ENCODE results near the gene TACC2. TPM values are rescaled to one million over a fixed set of nuclear protein-coding genes. Genes with fewer than 3 reads are reported as not detected.
A peak's percentile ranks its signal among the peaks of the same experiment; 100 is the strongest.

Gene TACC2
- total and polyA plus RNA-seq, 5 donors from 2014 or later, result not detected

GRCh38 chr10:122246830-122247520, 258.0 kb downstream of the TACC2 start:
- Mint-ChIP-seq H3K36me3 (no peaks in the 10 kb centered on the region), H3K4me1 (no peaks in the 10 kb centered on the region), H3K27me3 (no peaks in the 10 kb centered on the region), H3K9me3 (peaks cover 0 to 1% (median 0%) of the 10 kb centered on the region in 7 donors), H3K4me3 (no peak overlapping the region), H3K27ac (peak overlapping the region in 1 of 3 donors; percentile 45)
- Histone ChIP-seq H3K4me3 (ENCODE audit: low read depth, low read length) (no peak overlapping the region), H3K4me1 (ENCODE audit: control insufficient read depth, insufficient read depth, low read length, poor library complexity, severe bottlenecking) (no peaks in the 10 kb centered on the region), H3K36me3 (ENCODE audit: control insufficient read depth, insufficient read depth, low read length) (no peaks in the 10 kb centered on the region), H3K27ac (ENCODE audit: insufficient read depth, low read length, poor library complexity, severe bottlenecking) (no peak overlapping the region), H3K9me3 (ENCODE audit: control insufficient read depth in 2 of 2, low read length in 2 of 2) (no peaks in the 10 kb centered on the region), H3K27me3 (ENCODE audit: control insufficient read depth, insufficient read depth, low read length) (no peaks in the 10 kb centered on the region)
- DNase-seq, result no peak
- peak in 1 of 2 donors; percentile 5 for ATAC-seq (ENCODE audit: low read depth in 2 of 2)

GRCh38 chr10:122248356-122249302, 259.7 kb downstream of the TACC2 start:
- Mint-ChIP-seq H3K36me3 (no peaks in the 10 kb centered on the region), H3K4me1 (no peaks in the 10 kb centered on the region), H3K27me3 (peaks cover 3% of the 10 kb centered on the region), H3K27ac (no peak overlapping the region), H3K4me3 (no peak overlapping the region), H3K9me3 (peaks cover 0 to 1% (median 0%) of the 10 kb centered on the region in 7 donors)
- no peak for ATAC-seq (ENCODE audit: low read depth in 2 of 2)
- no peaks in the 10 kb centered on the region for H3K27me3 ChIP-seq (ENCODE audit: control insufficient read depth, insufficient read depth, low read length)
- no peaks in the 10 kb centered on the region for H3K4me1 ChIP-seq (ENCODE audit: control insufficient read depth, insufficient read depth, low read length, poor library complexity, severe bottlenecking)
- no peak overlapping the region for H3K27ac ChIP-seq (ENCODE audit: insufficient read depth, low read length, poor library complexity, severe bottlenecking)
- no peak for DNase-seq
- no peaks in the 10 kb centered on the region for H3K36me3 ChIP-seq (ENCODE audit: control insufficient read depth, insufficient read depth, low read length)
- H3K4me3 ChIP-seq (ENCODE audit: low read depth, low read length), result no peak overlapping the region
- H3K9me3 ChIP-seq (ENCODE audit: control insufficient read depth in 2 of 2, low read length in 2 of 2), result no peaks in the 10 kb centered on the region

- H3K9me3 Mint-ChIP-seq, result peaks cover 0 to 1% (median 0%) of the 10 kb centered on the region in 7 donors
- no peak overlapping the region for H3K4me3 Mint-ChIP-seq
- Histone ChIP-seq H3K27ac (ENCODE audit: insufficient read depth, low read length, poor library complexity, severe bottlenecking) (no peak overlapping the region), H3K4me3 (ENCODE audit: low read depth, low read length) (no peak overlapping the region), H3K4me1 (ENCODE audit: control insufficient read depth, insufficient read depth, low read length, poor library complexity, severe bottlenecking) (no peaks in the 10 kb centered on the region), H3K9me3 (ENCODE audit: control insufficient read depth in 2 of 2, low read length in 2 of 2) (no peaks in the 10 kb centered on the region), H3K36me3 (ENCODE audit: control insufficient read depth, insufficient read depth, low read length) (no peaks in the 10 kb centered on the region), H3K27me3 (ENCODE audit: control insufficient read depth, insufficient read depth, low read length) (no peaks in the 10 kb centered on the region)
- no peaks in the 10 kb centered on the region for H3K36me3 Mint-ChIP-seq
- H3K4me1 Mint-ChIP-seq, result no peaks in the 10 kb centered on the region
- DNase-seq (no peak), ATAC-seq (ENCODE audit: low read depth in 2 of 2) (no peak)
- H3K27ac Mint-ChIP-seq, result no peak overlapping the region
- peaks cover 6% of the 10 kb centered on the region for H3K27me3 Mint-ChIP-seq
Measured at GRCh38 chr10:122249303-122249850, 260.4 kb downstream of the TACC2 start.

- Mint-ChIP-seq H3K27ac (no peak overlapping the region), H3K4me3 (no peak overlapping the region), H3K36me3 (no peaks in the 10 kb centered on the region), H3K4me1 (no peaks in the 10 kb centered on the region), H3K9me3 (peaks cover 0 to 1% (median 0%) of the 10 kb centered on the region in 7 donors), H3K27me3 (peaks cover 6% of the 10 kb centered on the region)
- Histone ChIP-seq H3K27ac (ENCODE audit: insufficient read depth, low read length, poor library complexity, severe bottlenecking) (no peak overlapping the region), H3K4me1 (ENCODE audit: control insufficient read depth, insufficient read depth, low read length, poor library complexity, severe bottlenecking) (no peaks in the 10 kb centered on the region), H3K4me3 (ENCODE audit: low read depth, low read length) (no peak overlapping the region), H3K36me3 (ENCODE audit: control insufficient read depth, insufficient read depth, low read length) (no peaks in the 10 kb centered on the region), H3K9me3 (ENCODE audit: control insufficient read depth in 2 of 2, low read length in 2 of 2) (no peaks in the 10 kb centered on the region), H3K27me3 (ENCODE audit: control insufficient read depth, insufficient read depth, low read length) (no peaks in the 10 kb centered on the region)
- ATAC-seq (ENCODE audit: low read depth in 2 of 2), result no peak
- no peak for DNase-seq
Measured at GRCh38 chr10:122249991-122250750, 261.2 kb downstream of the TACC2 start.

- no peak for ATAC-seq (ENCODE audit: low read depth in 2 of 2)
- Mint-ChIP-seq H3K4me1 (no peaks in the 10 kb centered on the region), H3K36me3 (no peaks in the 10 kb centered on the region), H3K27ac (no peak overlapping the region), H3K27me3 (peaks cover 6% of the 10 kb centered on the region), H3K9me3 (peaks cover 0 to 1% (median 0%) of the 10 kb centered on the region in 7 donors), H3K4me3 (no peak overlapping the region)
- no peak overlapping the region for H3K4me3 ChIP-seq (ENCODE audit: low read depth, low read length)
- no peaks in the 10 kb centered on the region for H3K27me3 ChIP-seq (ENCODE audit: control insufficient read depth, insufficient read depth, low read length)
- H3K36me3 ChIP-seq (ENCODE audit: control insufficient read depth, insufficient read depth, low read length), result no peaks in the 10 kb centered on the region
- no peak overlapping the region for H3K27ac ChIP-seq (ENCODE audit: insufficient read depth, low read length, poor library complexity, severe bottlenecking)
- DNase-seq, result no peak
- H3K4me1 ChIP-seq (ENCODE audit: control insufficient read depth, insufficient read depth, low read length, poor library complexity, severe bottlenecking), result no peaks in the 10 kb centered on the region
- no peaks in the 10 kb centered on the region for H3K9me3 ChIP-seq (ENCODE audit: control insufficient read depth in 2 of 2, low read length in 2 of 2)
Measured at GRCh38 chr10:122251459-122252255, 262.7 kb downstream of the TACC2 start.

GRCh38 chr10:122252805-122253204, 263.8 kb downstream of the TACC2 start:
- no peak for ATAC-seq (ENCODE audit: low read depth in 2 of 2)
- Mint-ChIP-seq H3K36me3 (no peaks in the 10 kb centered on the region), H3K27me3 (peaks cover 10% of the 10 kb centered on the region)

GRCh38 chr10:122253605-122254004, 264.6 kb downstream of the TACC2 start:
- Mint-ChIP-seq H3K27ac (no peak overlapping the region), H3K4me3 (no peak overlapping the region), H3K4me1 (no peaks in the 10 kb centered on the region), H3K27me3 (peaks cover 12% of the 10 kb centered on the region), H3K9me3 (peaks cover 0 to 3% (median 0%) of the 10 kb centered on the region in 7 donors), H3K36me3 (no peaks in the 10 kb centered on the region)
- ATAC-seq (ENCODE audit: low read depth in 2 of 2) (no peak), DNase-seq (no peak)
- Histone ChIP-seq H3K27me3 (ENCODE audit: control insufficient read depth, insufficient read depth, low read length) (no peaks in the 10 kb centered on the region), H3K4me3 (ENCODE audit: low read depth, low read length) (no peak overlapping the region), H3K36me3 (ENCODE audit: control insufficient read depth, insufficient read depth, low read length) (no peaks in the 10 kb centered on the region), H3K27ac (ENCODE audit: insufficient read depth, low read length, poor library complexity, severe bottlenecking) (no peak overlapping the region), H3K9me3 (ENCODE audit: control insufficient read depth in 2 of 2, low read length in 2 of 2) (no peaks in the 10 kb centered on the region), H3K4me1 (ENCODE audit: control insufficient read depth, insufficient read depth, low read length, poor library complexity, severe bottlenecking) (no peaks in the 10 kb centered on the region)

More at GRCh38 chr10:122252805-122253204, 263.8 kb downstream of the TACC2 start:
- no peaks in the 10 kb centered on the region for H3K36me3 ChIP-seq (ENCODE audit: control insufficient read depth, insufficient read depth, low read length)
- Mint-ChIP-seq H3K27ac (no peak overlapping the region), H3K9me3 (peaks cover 0 to 3% (median 0%) of the 10 kb centered on the region in 7 donors), H3K4me1 (no peaks in the 10 kb centered on the region), H3K4me3 (no peak overlapping the region)
- H3K27ac ChIP-seq (ENCODE audit: insufficient read depth, low read length, poor library complexity, severe bottlenecking), result no peak overlapping the region
- no peaks in the 10 kb centered on the region for H3K4me1 ChIP-seq (ENCODE audit: control insufficient read depth, insufficient read depth, low read length, poor library complexity, severe bottlenecking)
- no peaks in the 10 kb centered on the region for H3K9me3 ChIP-seq (ENCODE audit: control insufficient read depth in 2 of 2, low read length in 2 of 2)
- no peak for DNase-seq
- H3K4me3 ChIP-seq (ENCODE audit: low read depth, low read length), result no peak overlapping the region
- no peaks in the 10 kb centered on the region for H3K27me3 ChIP-seq (ENCODE audit: control insufficient read depth, insufficient read depth, low read length)
